IPS DF 4.7 (cell line): ENCODE results near the gene FAM20C.

Experiments used
- DNase-seq: peaks from one replicate; pipeline ENCODE4 v3.0.0-alpha.2; 2013; ENCODE audit warnings: low spot score; ENCODE audit errors: extremely low read depth

The FAM20C gene

GRCh38 chr7:300546-301290 is 108.3 kb downstream of the FAM20C start:
- DNase-seq: no peak

- no peak for DNase-seq
Observed at GRCh38 chr7:301291-302053, 109.1 kb downstream of the FAM20C start.

- no peak for DNase-seq
Observed at GRCh38 chr7:302054-302992, 110.0 kb downstream of the FAM20C start.

GRCh38 chr7:303425-303824 is 111.1 kb downstream of the FAM20C start:
- no peak for DNase-seq

GRCh38 chr7:303884-304573 is 111.7 kb downstream of the FAM20C start:
- DNase-seq: no peak

- DNase-seq: no peak
Observed at GRCh38 chr7:304574-305409, 112.4 kb downstream of the FAM20C start.

- no peak for DNase-seq
Observed at GRCh38 chr7:305410-306151, 113.2 kb downstream of the FAM20C start.

GRCh38 chr7:307970-308369 is 115.6 kb downstream of the FAM20C start:
- no peak for DNase-seq

GRCh38 chr7:309586-310228 is 117.3 kb downstream of the FAM20C start:
- no peak for DNase-seq
